ENCODE results near the gene AADACL4.
"Not testable (repeated sequence)": the region's sequence is repeated elsewhere in the genome, so short reads cannot be mapped to it uniquely, and the experiment has no call there.

Gene AADACL4

DNA sequence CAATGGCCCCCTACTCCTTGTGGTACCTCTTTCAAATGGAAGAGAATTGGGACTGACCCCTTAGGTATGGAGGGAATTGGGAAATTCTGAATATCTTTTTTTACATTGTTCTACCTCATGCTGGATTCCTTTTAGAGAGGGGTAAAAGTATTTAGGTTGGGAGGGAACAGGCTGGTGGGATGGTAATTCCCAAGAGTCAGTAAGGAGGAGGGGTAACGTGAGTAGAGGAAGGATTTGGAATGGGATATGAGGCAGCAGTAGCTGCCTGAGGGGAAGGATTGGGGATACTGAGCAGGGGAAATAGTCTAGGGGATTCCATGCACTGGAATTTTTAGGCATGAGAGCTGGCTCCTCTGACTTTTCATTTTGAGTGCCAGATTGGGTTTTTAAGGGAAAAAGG, 68.2 kb downstream of the AADACL4 start:
- no peak for DNase-seq

DNA sequence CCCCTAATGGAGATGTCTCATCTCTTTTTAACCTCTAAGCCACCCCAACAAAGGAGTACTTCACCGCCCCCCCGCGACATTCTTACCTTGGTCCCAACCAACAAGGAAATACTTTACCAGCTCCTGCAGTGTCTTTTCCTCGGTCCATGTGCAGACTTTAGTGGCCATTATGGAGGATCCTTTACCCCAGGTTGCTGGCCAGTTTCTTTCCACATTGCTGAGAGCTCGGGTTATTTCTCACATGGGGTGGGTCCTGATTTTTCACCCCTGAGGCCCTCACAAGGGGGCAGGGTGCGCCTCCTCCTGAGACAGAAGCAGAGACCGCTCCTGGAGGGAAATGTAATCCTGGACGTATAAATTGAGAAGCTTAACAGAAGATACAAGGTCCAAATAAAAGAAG, 69.0 kb downstream of the AADACL4 start:
- no peak for DNase-seq

DNA sequence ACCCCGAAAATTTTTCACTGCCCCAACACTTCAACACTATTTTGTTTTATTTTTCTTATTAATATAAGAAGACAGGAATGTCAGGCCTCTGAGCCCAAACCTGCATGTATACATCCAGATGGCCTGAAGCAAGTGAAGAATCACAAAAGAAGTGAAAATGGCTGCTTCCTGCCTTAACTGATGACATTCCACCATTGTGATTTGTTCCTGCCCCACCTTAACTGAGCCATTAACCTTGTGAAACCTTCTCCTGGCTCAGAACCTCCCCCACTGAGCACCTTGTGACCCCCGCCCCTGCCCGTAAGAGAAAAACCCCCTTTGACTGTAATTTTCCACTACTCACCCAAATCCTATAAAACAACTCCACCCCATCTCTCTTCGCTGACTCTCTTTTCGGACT, 69.8 kb downstream of the AADACL4 start:
- not testable (repeated sequence) for DNase-seq

DNA sequence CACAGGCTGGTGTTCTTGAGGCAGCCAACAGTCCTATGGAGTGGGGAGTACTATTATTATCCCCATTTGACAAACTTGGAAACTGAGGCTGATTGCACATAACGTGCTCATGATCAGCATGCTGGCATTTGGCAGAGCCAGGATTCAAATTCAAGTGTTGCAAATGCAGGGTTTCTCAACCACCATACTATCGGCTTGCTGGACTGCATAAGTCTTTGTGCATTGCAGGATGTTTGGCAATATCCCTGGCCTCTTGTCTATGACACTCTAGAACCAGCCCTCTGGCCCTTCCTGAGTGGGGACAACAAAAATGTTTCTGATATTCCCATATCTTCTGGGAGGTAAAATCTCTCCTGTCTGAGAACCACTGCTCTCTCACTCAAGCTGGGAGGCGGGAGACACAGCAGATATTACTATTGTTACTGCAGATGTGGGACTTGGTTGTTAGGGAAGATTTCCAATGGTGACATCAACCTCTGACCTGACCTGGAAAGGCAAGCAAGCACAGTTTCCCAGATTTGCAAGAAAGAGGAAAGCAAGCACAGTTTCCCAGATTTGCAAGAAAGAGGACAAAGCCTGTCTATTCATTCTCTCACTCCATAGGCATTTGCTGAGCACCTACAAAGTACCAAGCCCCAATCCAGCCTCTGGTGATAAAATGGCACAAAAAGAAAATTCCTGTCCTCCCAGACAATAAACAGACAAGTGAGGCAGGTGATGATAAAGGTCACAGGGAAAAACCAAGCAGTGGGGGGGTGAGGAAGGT, 71.0 kb downstream of the AADACL4 start:
- no peak for DNase-seq

DNA sequence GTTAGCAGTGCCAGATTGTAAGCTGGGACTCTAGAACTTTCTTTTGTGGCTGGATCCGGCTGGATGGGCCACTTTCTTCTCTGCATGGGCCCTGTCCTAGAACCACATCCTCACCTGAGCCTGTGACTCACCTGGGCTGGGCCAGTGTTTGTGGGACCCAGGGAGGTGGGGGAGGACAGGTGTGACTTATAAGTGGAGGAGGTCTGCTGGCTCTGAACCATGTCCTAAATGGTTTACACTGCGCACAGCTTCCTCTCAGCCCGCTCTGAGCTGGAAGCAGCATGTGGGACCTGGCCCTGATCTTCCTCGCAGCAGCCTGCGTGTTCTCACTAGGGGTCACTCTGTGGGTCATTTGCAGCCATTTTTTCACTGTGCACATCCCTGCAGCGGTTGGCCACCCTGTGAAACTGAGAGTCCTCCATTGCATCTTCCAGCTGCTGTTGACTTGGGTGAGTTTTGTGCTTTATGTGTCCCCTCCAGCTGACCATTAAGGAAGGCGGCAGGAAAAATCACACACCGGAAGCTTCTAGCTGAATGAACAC, 72.1 kb downstream of the AADACL4 start, which contains the start of gene AADACL3:
AADACL3 (plus strand) TSS at position 215 of the 542 bp plus-strand sequence; CDS start at position 282, 67 bp downstream.
- no peak for DNase-seq
